GM21447 (cell line): ENCODE data around the gene IMP4.
A peak's percentile ranks its signal among the peaks of the same experiment; 100 is the strongest.

Experiments
- ATAC-seq: cut with Tn5 transposase; IDR thresholded peaks from one replicate; pipeline ENCODE4 v1.9.1; 2021; ENCODE audit not compliant: unreplicated experiment

Gene IMP4

GRCh38 chr2:130336150-130336876, 6.4 kb upstream of the IMP4 start:
- no peak for ATAC-seq

DNA sequence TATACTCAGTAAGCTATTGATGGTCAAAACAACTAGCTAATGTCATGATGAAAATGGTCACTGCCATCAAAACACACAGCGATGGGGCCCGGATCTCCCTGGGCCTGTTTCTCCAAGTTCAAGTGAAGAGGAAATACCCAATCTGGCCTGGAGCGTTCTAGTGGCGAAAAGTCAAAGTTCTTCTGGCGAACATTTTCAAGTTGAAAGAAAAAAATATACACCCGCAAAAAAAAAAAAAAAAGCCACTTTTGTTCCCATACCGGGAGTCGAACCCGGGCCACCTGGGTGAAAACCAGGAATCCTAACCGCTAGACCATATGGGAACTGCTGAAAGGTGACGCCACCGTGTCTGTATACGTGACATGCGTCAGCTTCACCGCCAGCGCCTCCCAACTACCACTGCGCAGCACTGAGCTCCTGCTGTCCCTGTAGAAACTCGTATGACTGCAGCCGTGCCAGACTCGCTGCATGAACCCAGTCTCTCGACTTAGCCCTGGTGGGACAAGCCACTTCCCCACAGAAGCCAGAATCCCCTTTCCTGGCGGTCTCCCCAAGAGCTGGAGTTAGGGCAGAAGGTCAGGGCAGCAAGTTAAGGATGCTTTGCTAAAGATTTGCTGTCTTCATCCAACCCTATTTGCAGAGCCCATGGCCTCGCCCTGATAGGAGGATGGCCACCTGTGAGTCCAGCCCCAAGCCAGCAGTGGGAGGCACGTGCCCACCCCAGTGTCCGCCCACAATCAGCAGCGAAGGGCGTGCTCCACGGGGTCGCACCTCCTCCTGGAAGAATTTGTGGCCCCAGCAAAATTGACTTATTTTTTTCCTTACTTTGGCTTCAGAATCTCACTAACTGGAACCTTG, 5.6 kb upstream of the IMP4 start:
- ATAC-seq: no peak

DNA sequence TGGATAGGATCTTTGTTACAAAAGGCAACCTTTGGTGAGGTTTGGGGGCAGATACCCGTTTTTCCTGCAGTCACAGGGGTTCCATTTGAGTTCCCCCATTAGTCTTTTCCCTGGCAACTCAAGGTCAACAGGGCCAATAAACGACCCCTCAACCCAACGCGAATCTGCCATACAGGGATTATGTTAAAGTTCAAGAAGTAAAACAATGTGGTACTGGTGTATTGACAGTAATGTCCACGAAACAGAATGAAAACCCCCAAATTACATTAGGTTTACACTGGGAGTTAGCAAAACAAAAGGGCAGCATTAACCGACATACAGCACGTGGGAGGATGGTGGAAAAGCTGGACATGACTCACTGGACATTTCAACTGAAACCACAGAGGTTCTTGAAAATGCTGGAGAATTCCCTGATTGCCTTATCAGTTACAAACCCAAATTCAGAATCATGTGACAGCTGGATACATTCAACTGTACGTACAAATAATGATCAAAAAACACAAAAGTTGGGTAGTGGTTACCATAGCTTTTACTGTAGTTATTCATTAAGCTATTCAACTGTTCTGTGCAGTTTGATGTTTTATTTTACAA, 4.9 kb upstream of the IMP4 start:
- ATAC-seq: no peak

GRCh38 chr2:130338793-130339345, 3.8 kb upstream of the IMP4 start:
- ATAC-seq: no peak

DNA sequence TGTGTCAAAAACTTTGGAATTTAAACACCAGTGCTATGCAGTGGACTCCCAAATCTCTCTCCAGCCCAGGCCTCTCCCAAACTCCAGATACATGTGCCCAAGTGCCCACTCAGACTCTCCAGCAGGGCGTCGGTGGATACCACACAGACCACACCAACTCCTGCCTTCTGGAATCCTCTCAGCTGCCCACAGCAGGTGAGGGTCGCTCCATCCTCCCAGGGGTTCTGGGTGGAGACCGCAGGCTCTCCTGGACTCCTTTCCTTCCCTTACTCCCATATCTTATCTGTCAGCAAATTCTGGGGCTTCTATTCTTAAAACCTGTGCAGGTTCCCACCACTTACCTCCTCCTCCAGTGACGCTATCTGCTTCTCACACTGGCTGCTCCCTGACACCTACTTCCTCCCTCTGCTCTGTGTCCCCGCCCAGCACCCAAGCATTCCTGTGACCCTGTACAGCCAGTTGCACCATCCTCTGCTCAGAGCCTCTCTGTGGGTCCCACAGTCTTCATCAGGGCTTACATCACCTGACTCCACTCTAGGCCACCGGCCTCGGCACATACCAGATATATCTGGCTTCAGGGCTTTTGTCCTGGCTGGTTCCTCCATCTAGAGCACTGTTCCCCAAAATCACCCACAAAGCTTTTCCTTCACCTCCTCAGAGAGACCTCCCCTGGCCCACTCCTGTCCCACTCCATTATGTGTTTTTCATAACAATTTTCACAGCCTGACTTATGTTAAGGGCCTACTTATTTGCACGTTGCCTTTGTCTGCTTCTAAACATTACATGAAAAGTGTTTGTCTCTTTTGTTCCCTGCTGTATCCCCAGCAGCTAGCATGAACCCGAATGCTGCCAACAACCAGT, 2.6 kb upstream of the IMP4 start:
- ATAC-seq: no peak

DNA sequence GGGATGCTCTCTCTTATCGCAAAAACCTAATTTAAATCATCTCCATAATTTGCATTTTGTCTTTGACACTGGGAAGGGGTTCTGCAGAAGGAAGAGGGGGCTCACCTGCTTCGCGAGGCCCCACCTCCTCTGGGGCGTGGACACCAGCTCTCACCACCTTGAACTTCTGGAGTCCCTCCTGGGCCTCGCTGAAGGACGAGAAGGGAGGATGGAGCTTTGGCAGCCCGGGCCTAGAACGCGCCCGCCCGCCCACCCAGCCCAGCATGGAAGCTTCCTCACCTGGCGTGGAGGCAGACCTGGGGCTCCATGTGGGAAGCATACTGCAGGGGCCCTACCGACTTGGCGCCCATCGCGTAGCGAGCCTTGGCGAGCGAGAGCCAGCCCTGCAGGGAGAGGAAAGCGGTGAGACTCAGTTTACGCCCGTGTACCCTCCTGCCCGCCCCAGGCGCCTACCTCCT, 1.1 kb upstream of the IMP4 start:
- ATAC-seq: peak; percentile 0

DNA sequence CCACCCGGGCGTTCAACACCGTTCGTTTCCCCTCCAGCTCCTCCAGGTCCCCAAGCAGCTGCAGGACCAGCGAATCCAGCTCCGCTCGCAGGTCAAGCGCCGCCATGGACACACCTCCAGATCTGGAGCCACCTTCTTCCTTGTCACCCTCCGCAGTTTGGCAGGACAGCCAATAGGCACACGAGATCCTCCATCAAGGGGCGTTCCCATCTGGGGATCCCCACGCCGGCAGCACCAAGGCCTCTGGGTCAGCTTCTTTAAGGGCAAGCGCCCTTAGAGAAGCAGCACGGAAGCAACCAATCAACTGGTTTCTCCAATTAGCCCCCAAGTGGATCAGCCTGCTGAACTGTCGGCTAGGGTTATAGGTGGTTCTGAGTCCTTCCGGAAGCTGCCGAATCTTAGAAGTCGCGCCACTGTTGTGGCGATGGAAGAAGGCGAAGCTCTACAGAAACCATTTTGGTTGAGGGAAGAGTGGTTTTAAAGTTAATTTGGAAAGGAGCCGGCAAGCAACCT, 621 bp upstream of the IMP4 start:
- peak; percentile 75 for ATAC-seq

- no peak for ATAC-seq
Measured at GRCh38 chr2:130344578-130344977, 1.9 kb downstream of the IMP4 start.

- ATAC-seq: no peak
Measured at GRCh38 chr2:130345091-130345490, 2.4 kb downstream of the IMP4 start.

DNA sequence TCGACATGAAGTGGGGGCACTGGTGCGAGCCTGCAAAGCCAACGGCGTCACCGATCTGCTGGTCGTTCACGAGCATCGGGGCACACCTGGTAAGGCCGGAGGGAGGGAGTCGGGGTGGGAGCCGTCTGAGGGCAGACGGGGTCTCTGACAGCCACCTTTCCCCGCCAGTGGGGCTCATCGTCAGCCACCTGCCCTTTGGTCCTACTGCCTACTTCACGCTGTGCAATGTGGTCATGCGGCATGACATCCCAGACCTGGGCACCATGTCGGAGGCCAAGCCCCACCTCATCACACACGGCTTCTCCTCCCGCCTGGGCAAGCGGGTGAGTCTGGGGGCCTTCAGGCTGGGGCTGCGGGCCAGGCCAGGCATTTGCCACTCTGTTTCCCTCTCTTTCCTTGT, 2.9 kb downstream of the IMP4 start:
- no peak for ATAC-seq

GRCh38 chr2:130346041-130346740, 3.5 kb downstream of the IMP4 start:
- no peak for ATAC-seq

DNA sequence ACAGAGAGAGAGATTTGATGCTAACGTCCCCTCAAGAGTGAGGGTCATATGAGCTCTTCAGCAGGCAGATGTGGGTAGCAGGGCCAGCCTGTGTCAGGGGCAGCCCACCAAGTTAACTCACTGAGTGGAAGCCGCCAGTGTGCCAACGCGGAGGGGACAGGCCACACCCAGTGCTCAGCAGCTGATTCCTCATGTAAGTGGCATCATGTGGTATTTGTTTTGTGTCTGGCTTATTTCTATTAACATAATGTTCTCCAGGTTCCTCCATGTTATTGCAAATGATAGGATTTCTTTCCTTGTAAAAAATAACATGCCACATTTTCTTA, 4.0 kb downstream of the IMP4 start:
- ATAC-seq: no peak

DNA sequence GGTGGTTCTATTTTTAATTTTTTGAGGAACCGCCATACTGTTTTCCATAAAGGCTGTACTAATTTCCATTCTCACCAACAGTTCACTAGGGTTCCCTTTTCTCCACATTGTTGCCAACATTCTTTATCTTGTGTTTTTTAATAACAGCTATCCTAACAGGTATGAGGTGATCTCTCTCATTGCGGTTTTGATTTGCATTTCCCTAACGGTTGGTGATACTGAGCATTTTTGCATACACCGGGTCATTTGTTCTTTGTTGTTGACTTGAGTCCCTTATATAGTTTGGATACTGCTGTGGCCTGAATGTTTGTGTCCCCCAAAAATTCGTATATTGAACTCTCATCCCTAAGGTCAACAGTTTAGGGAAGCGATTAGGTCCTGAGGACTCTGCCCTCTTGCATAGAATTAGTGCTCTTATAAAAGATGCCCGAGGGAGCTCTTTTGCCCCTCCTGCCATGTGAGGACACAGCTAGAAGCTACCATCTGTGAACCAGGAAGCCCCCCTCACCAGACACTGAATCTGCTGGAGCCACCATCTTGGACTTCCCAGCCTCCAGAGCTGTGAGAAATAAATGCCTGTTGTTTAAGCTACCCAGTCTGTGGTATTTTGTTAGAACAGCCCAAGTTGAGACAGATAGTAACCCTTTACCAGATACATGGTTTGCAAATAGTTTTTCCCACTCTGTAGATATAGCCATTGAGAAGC, 4.7 kb downstream of the IMP4 start:
- no peak for ATAC-seq

- ATAC-seq: no peak
Measured at GRCh38 chr2:130349174-130349573, 6.5 kb downstream of the IMP4 start.

- ATAC-seq: no peak
Measured at GRCh38 chr2:130351711-130352110, 9.0 kb downstream of the IMP4 start.

- no peak for ATAC-seq
Measured at GRCh38 chr2:130352237-130352636, 9.5 kb downstream of the IMP4 start.

GRCh38 chr2:130353291-130354138, 10.8 kb downstream of the IMP4 start:
- no peak for ATAC-seq

GRCh38 chr2:130354139-130354428, 11.4 kb downstream of the IMP4 start:
- ATAC-seq: no peak

GRCh38 chr2:130355172-130355577, 12.5 kb downstream of the IMP4 start:
- ATAC-seq: no peak
